Cardiac fibroblast (primary cell): ENCODE measurements around the gene CCNA1.
A peak's percentile ranks its signal among the peaks of the same experiment; 100 is the strongest.

Source experiments
- DNase-seq, 2 donors: peaks; one replicate each; pipeline versions ENCODE4 v3.0.0 to v3.0.0-alpha.2; 2010; ENCODE audit warnings: low read depth in 2 of 2
- H3K4me3 ChIP-seq, 2 donors: replicated peaks in 1 of 2; 1 replicate in 1 of 2; 2 replicates in 1 of 2; pipeline ENCODE4 v1.5.1; 2011; ENCODE audit warnings: low read depth in 2 of 2, low read length in 2 of 2, mild to moderate bottlenecking in 2 of 2, moderate library complexity in 1 of 2
- TF ChIP-seq, protein P1 (sequence below): IDR thresholded peaks from one replicate; pipeline ENCODE4 v1.5.1; 2011; ENCODE audit warnings: low read depth, mild to moderate bottlenecking, low read length, inconsistent platforms

CCNA1 gene

DNA sequence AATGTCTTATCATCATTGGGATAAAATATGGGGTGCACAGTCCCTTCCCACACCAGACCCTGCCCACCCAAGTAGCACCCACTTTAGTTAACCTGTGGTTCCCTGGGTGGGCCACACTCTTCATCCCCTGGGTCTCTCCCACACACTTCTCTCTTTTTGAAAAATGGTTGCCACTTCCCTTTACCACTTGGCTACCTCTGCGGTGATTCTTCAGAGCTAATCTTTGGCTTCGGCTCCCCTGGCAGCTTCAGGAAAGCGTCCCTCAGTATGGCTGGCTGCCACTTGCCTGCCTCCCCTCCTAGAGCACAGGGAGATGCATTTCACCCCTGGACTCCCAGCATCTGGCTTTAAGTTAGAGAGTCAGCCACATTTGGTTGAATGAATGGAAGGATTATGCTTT lies 18.2 kb downstream of the CCNA1 start:
- TF ChIP-seq, protein P1, sequence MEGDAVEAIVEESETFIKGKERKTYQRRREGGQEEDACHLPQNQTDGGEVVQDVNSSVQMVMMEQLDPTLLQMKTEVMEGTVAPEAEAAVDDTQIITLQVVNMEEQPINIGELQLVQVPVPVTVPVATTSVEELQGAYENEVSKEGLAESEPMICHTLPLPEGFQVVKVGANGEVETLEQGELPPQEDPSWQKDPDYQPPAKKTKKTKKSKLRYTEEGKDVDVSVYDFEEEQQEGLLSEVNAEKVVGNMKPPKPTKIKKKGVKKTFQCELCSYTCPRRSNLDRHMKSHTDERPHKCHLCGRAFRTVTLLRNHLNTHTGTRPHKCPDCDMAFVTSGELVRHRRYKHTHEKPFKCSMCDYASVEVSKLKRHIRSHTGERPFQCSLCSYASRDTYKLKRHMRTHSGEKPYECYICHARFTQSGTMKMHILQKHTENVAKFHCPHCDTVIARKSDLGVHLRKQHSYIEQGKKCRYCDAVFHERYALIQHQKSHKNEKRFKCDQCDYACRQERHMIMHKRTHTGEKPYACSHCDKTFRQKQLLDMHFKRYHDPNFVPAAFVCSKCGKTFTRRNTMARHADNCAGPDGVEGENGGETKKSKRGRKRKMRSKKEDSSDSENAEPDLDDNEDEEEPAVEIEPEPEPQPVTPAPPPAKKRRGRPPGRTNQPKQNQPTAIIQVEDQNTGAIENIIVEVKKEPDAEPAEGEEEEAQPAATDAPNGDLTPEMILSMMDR = no peak
- no peak for DNase-seq

DNA sequence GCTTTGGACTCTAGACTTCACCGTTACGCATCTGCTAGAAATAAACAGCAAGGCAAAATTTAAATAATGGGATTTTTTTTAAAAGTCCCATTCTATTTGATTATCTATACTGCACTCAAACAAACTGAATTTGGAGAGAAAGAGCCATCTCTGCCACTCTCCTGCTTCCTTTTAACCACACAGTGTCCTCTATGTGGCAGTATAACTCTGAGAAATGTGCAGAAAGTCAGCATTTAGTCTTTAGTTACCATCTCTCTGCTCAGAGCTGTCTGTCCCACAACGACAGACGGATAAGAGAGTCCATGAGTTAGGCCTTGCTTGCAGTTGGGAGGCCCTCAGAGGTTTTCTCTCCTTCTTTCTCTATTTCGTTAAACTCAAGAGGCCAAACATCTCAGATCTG lies 21.2 kb downstream of the CCNA1 start:
- peak in 1 of 2 donors; percentile 55 for DNase-seq
- no peak overlapping the region for H3K4me3 ChIP-seq
- TF ChIP-seq, protein P1 = peak; percentile 45

More for the DNA sequence above, 18.2 kb downstream of the CCNA1 start:
- no peak overlapping the region for H3K4me3 ChIP-seq

DNA sequence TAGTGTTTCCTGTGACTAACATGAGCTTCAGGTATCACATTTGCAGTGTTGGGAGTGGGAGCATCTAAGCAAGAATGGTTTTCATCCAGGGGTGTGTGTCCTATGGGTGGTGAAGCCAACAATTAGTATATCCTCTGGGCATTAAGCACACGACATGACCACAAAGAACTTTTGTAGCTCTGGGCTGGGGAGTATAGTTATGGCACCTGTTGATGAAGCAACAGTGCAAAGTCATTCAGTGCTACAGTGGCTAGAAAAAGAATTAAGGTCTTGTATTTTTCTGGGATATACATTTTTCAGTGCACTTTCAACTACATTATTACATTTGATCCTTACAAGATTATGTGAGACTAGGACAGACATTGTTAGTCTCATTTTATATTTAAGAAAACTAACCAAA lies 21.8 kb downstream of the CCNA1 start:
- no peak overlapping the region for H3K4me3 ChIP-seq
- TF ChIP-seq, protein P1 = no peak
- DNase-seq = no peak

DNA sequence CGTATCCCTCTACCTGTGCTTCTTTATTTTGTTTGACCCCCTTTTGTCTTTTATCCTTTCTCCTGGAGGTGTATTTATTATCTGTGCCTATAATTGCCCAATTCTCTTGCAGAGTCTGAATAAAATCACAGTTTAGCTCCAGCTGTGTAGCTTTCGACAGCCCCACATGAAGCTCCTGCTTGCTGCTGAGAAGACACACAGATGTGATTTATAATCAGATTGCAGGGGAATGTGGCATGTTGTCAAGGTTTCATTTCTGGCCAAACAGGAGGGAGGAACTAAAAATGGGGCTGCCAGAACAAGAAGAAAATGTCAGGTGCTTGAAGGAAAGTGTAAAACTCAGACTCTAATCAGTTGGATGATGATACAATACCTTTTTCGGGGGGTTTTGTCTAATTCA lies 22.7 kb downstream of the CCNA1 start:
- no peak for DNase-seq
- TF ChIP-seq, protein P1 = no peak
- H3K4me3 ChIP-seq = no peak overlapping the region

DNA sequence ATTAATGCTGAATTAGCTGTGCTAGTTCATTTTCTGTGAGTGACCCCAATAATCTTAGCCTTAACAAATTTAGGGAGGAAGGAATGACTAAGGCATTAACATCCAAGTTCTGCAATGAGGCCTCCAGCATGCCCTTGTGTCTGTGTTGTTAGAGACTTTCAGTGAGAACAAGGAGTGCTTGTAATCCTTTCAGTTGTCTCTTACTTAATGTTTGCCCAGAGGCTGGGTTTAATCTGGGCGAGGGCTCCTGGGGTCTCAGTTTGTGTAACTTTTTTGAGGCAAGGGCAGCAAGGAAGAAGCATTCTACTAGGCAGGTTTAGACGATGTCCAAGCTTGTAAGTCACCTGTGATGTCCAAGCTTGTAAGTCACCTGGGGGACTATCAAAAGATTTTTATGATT lies 24.3 kb downstream of the CCNA1 start:
- H3K4me3 ChIP-seq = no peak overlapping the region
- TF ChIP-seq, protein P1 = no peak
- no peak for DNase-seq

DNA sequence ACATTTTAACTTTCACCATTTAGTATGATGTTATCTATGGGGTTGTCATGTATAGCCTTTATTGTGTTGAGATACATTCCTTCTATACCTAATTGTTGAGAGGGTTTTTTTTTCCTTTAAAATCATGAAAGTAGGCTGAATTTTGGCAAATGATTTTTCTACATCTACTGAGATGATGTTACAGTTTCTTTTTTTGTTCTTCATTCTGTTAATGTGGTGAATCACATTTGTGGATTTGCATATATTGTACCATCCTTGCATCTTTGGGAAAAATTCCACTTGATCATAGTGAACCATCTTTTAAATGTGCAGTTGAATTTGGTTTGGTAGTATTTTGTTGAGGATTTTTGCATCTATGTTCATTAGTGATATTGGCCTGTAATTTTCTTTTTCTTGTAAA lies 29.2 kb downstream of the CCNA1 start:
- no peak for DNase-seq
- no peak overlapping the region for H3K4me3 ChIP-seq
- TF ChIP-seq, protein P1 = no peak

DNA sequence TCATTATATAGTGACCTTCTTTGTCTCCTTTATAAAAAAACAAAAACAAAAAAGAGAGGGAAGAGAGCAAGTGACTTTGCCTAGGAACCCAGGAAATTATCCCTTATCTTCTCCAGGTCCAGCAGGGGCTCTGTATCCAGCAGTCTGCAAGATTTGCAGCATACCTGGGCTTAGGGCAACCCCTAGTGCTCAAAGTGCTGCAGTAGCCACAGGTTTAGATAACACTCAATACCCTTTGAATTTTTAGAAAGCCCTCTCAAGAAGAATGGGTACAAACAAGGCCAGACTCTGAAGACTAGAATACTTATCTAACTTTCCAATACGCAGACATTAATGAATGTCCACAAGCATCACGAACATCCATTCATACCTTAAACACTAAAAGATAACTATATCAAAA lies 43.2 kb downstream of the CCNA1 start:
- TF ChIP-seq, protein P1 = peak; percentile 20
- H3K4me3 ChIP-seq = no peak overlapping the region
- DNase-seq = peak; percentile 19 to 30
